MM.1S (cell line): Measurements from ENCODE around the gene AP5B1.

Experiments used
- DNase-seq: peaks from one replicate; pipeline ENCODE4 v3.0.0-alpha.2; 2015
- H2AFZ ChIP-seq: fragments of 300-600 bp; sonication (generic); 2 replicates; pipeline ENCODE4 v1.6.0; 2016; ENCODE audit warnings: antibody characterized with exemption, low read length
- H3F3A ChIP-seq: fragments of 300-600 bp; sonication (generic); 2 replicates; pipeline ENCODE4 v1.6.1; 2016; ENCODE audit warnings: mild to moderate bottlenecking, antibody characterized with exemption, low read length, moderate library complexity, mixed read lengths; ENCODE audit not compliant: insufficient read depth
- H3K27ac ChIP-seq: fragments of 300-600 bp; sonication (generic); 2 replicates; pipeline ENCODE4 v1.5.1; 2016; ENCODE audit warnings: mild to moderate bottlenecking, low read length
- H3K27me3 ChIP-seq: fragments of 300-600 bp; sonication (generic); replicated peaks from 2 replicates; pipeline ENCODE4 v1.6.0; 2016; ENCODE audit warnings: low read length; ENCODE audit not compliant: insufficient read depth
- H3K36me3 ChIP-seq: fragments of 300-600 bp; sonication (generic); replicated peaks from 2 replicates; pipeline ENCODE4 v1.6.1; 2016; ENCODE audit warnings: mild to moderate bottlenecking, low read length, mixed read lengths; ENCODE audit not compliant: insufficient read depth
- H3K4me1 ChIP-seq: fragments of 300-600 bp; sonication (generic); 2 replicates; pipeline ENCODE4 v1.6.1; 2016; ENCODE audit warnings: low read length, mixed read lengths
- H3K4me2 ChIP-seq: fragments of 300-600 bp; sonication (generic); 2 replicates; pipeline ENCODE4 v1.6.0; 2016; ENCODE audit warnings: low read depth, low read length
- H3K4me3 ChIP-seq: fragments of 300-600 bp; sonication (generic); 2 replicates; pipeline ENCODE4 v1.5.1; 2016; ENCODE audit warnings: low read length, mixed read lengths
- H3K79me2 ChIP-seq: fragments of 300-600 bp; sonication (generic); 2 replicates; pipeline ENCODE4 v1.6.1; 2016; ENCODE audit warnings: mixed run types, low read length, mixed read lengths
- H3K9ac ChIP-seq: fragments of 300-600 bp; sonication (generic); 2 replicates; pipeline ENCODE4 v1.6.1; 2016; ENCODE audit warnings: low read length, mixed read lengths
- H3K9me2 ChIP-seq: fragments of 300-600 bp; sonication (generic); replicated peaks from 2 replicates; pipeline ENCODE4 v1.6.1; 2016; ENCODE audit warnings: mild to moderate bottlenecking, low read length, mixed read lengths; ENCODE audit not compliant: insufficient read depth
- H3K9me3 ChIP-seq: fragments of 300-600 bp; sonication (generic); replicated peaks from 2 replicates; pipeline ENCODE4 v1.6.1; 2016; ENCODE audit warnings: mild to moderate bottlenecking, low read length, mixed read lengths; ENCODE audit not compliant: insufficient read depth
- H4K20me1 ChIP-seq: fragments of 300-600 bp; sonication (generic); 2 replicates; pipeline ENCODE4 v1.6.1; 2016; ENCODE audit warnings: mild to moderate bottlenecking, low read length, moderate library complexity, mixed read lengths; ENCODE audit not compliant: insufficient read depth
- CTCF ChIP-seq: fragments of 300-600 bp; sonication (generic); IDR thresholded peaks from 2 replicates; pipeline ENCODE4 v1.5.1; 2016; ENCODE audit warnings: antibody characterized with exemption, low read length, mixed read lengths
- EZH2 ChIP-seq: fragments of 300-600 bp; sonication (generic); optimal IDR thresholded peaks from 2 replicates; pipeline ENCODE3; 2017; ENCODE audit warnings: low read depth, mild to moderate bottlenecking, antibody characterized with exemption, low read length, mixed read lengths
- EZH2phosphoT487 ChIP-seq: fragments of 300-600 bp; sonication (generic); IDR thresholded peaks from 2 replicates; pipeline ENCODE4 v1.6.1; 2018; ENCODE audit warnings: antibody characterized with exemption, low read length

AP5B1 gene

GRCh38 chr11:65797711-65798110 is 16.9 kb upstream of the AP5B1 start:
- H3K36me3 ChIP-seq: no peaks in the 10 kb centered on the region
- no peak overlapping the region for H2AFZ ChIP-seq
- no peaks in the 10 kb centered on the region for H3K9me3 ChIP-seq
- H3K4me2 ChIP-seq: no peak overlapping the region
- H3K27ac ChIP-seq: no peak overlapping the region
- H3F3A ChIP-seq: peaks cover 4% of the 10 kb centered on the region; the same call in 1 of the 2 replicates
- H3K9me2 ChIP-seq: no peaks in the 10 kb centered on the region
- H3K4me3 ChIP-seq: no peak overlapping the region
- H3K4me1 ChIP-seq: peaks cover 3% of the 10 kb centered on the region; the same call in 1 of the 2 replicates
- H3K9ac ChIP-seq: no peak overlapping the region
- no peak for TF ChIP-seq EZH2phosphoT487
- no peak for TF ChIP-seq EZH2
- no peak for TF ChIP-seq CTCF
- no peak for DNase-seq
- peaks cover 11% of the 10 kb centered on the region; the same call in 1 of the 2 replicates for H3K27me3 ChIP-seq
- H3K79me2 ChIP-seq: no peaks in the 10 kb centered on the region
- no peaks in the 10 kb centered on the region for H4K20me1 ChIP-seq

GRCh38 chr11:65796726-65797601 is 16.2 kb upstream of the AP5B1 start:
- Histone ChIP-seq H3K9ac (no peak overlapping the region), H2AFZ (no peak overlapping the region), H3K9me3 (no peaks in the 10 kb centered on the region), H3K9me2 (no peaks in the 10 kb centered on the region), H3F3A (no peaks in the 10 kb centered on the region), H3K4me1 (peaks cover 5% of the 10 kb centered on the region), H3K36me3 (no peaks in the 10 kb centered on the region), H3K4me2 (no peak overlapping the region), H4K20me1 (no peaks in the 10 kb centered on the region), H3K79me2 (no peaks in the 10 kb centered on the region), H3K27me3 (peaks cover 11% of the 10 kb centered on the region; the same call in 1 of the 2 replicates), H3K27ac (no peak overlapping the region), H3K4me3 (no peak overlapping the region)
- no peak for TF ChIP-seq EZH2
- TF ChIP-seq CTCF: no peak
- no peak for TF ChIP-seq EZH2phosphoT487
- no peak for DNase-seq

- H3K36me3 ChIP-seq: no peaks in the 10 kb centered on the region
- H2AFZ ChIP-seq: no peak overlapping the region
- no peak overlapping the region for H3K27ac ChIP-seq
- peaks cover 11% of the 10 kb centered on the region; the same call in 1 of the 2 replicates for H3K27me3 ChIP-seq
- H4K20me1 ChIP-seq: no peaks in the 10 kb centered on the region
- H3K4me3 ChIP-seq: no peak overlapping the region
- no peaks in the 10 kb centered on the region for H3F3A ChIP-seq
- DNase-seq: no peak
- no peaks in the 10 kb centered on the region for H3K9me3 ChIP-seq
- H3K79me2 ChIP-seq: no peaks in the 10 kb centered on the region
- no peak overlapping the region for H3K4me2 ChIP-seq
- H3K9ac ChIP-seq: no peak overlapping the region
- H3K9me2 ChIP-seq: no peaks in the 10 kb centered on the region
- no peak for TF ChIP-seq EZH2phosphoT487
- no peak for TF ChIP-seq CTCF
- no peak for TF ChIP-seq EZH2
- H3K4me1 ChIP-seq: peaks cover 15% of the 10 kb centered on the region
These were observed 14.1 kb upstream of the AP5B1 start for GRCh38 chr11:65794570-65795510.
